Esophagus squamous epithelium (tissue), 5 donors: ENCODE results near the gene KIDINS220. TPM values are rescaled to one million over a fixed set of nuclear protein-coding genes. Genes with fewer than 3 reads are reported as not detected.

Experiments used
- DNase-seq: peaks from one replicate; lab custom pipeline; 2025; lab: John Stamatoyannopoulos, UW
- H3K27ac ChIP-seq, 4 donors: fragments of 200-600 bp; sonication (generic); one replicate each; pipeline ENCODE4 v1.5.1; 2016 to 2019; ENCODE audit warnings: mild to moderate bottlenecking in 1 of 4
- H3K27me3 ChIP-seq, 4 donors: fragments of 200-600 bp; sonication (generic); 1 replicate in 3 of 4; 2 replicates in 1 of 4; pipeline versions ENCODE4 v1.5.1 to v1.6.0; 2017 to 2021; ENCODE audit warnings: antibody characterized with exemption in 1 of 4
- H3K36me3 ChIP-seq, 3 donors: fragments of 200-600 bp; sonication (generic); one replicate each; pipeline ENCODE4 v1.5.1; 2016 to 2019
- H3K4me1 ChIP-seq, 3 donors: fragments of 200-600 bp; sonication (generic); one replicate each; pipeline ENCODE4 v1.5.1; 2017 to 2019
- H3K4me3 ChIP-seq, 4 donors: fragments of 200-600 bp; sonication (generic); 1 replicate in 3 of 4; 2 replicates in 1 of 4; pipeline ENCODE4 v1.5.1; 2016 to 2019; ENCODE audit warnings: mild to moderate bottlenecking in 2 of 4, moderate library complexity in 1 of 4
- H3K9me3 ChIP-seq, 3 donors: fragments of 200-600 bp; sonication (generic); one replicate each; pipeline ENCODE4 v1.5.1; 2016 to 2019
- CTCF ChIP-seq, 6 experiments: fragments of 450-650 bp in 4 of 6; fragments of 200-600 bp in 2 of 6; sonication (generic) in 2 of 6; IDR thresholded peaks; one replicate each; pipeline ENCODE4 v1.5.1; 2016 to 2019; ENCODE audit warnings: antibody characterized with exemption in 6 of 6, mild to moderate bottlenecking in 4 of 6, moderate library complexity in 4 of 6
- POLR2A ChIP-seq, 4 donors: fragments of 450-650 bp; IDR thresholded peaks; one replicate each; pipeline ENCODE4 v1.6.1; 2017; ENCODE audit warnings: antibody characterized with exemption in 4 of 4, mild to moderate bottlenecking in 4 of 4, moderate library complexity in 3 of 4
- WGBS, 2 donors: methylation state at CpG; one replicate each; pipeline ENCODE4 v1.1.5; 2018; 5-methylcytosine and 5-hydroxymethylcytosine counted together
- intact Hi-C: fragments of 100-400 bp; cut with DNase I; formaldehyde crosslinking; loops from one replicate; pipeline ENCODE4 v1.15.0; 2022
- total RNA-seq, 4 donors: library from RNA; depleted of rRNA; stranded (reverse); fragments of >200 nt; gene quantifications; one replicate each; pipeline ENCODE4 v1.1.0, GENCODE V29; 2016
- donor health status: DM: yes; HTN: yes; CAD: no.

The KIDINS220 gene
- total RNA-seq, 4 donors from 2014 or later = 27.4 to 58.7 (median 35.7) TPM

DNA sequence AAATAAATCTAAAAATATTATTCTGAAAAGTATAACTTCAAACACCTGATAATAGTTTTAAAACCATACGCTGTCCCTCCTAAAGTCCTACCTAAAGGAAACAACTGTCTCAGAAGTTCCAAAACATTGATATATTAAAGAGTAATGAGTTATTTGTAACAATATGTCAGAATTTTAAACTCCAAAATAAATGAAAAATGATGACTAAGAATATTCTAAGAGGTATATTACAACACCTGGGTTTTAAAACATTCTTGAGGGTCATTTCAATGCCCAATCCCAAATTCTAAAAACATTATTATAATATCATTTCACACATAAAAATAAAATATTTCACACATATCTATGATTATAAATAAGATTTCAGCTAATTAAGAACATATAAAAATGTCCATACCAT lies 20.2 kb downstream of the KIDINS220 start:
- Histone ChIP-seq H3K36me3 (peaks cover 0 to 81% (median 0%) of the 10 kb centered on the region in 3 donors), H3K4me1 (peaks cover 7 to 14% (median 9%) of the 10 kb centered on the region in 3 donors), H3K9me3 (no peaks in the 10 kb centered on the region), H3K27me3 (no peaks in the 10 kb centered on the region), H3K4me3 (no peak overlapping the region), H3K27ac (no peak overlapping the region)
- DNase-seq = no peak
- WGBS, 2 donors = 96 to 97% methylated on average over 1 of the region's 1 CpG
- intact Hi-C loops = no loop called here
- TF ChIP-seq POLR2A (IDR thresholded peaks at IDR 0.05) = no peak
- TF ChIP-seq CTCF (IDR thresholded peaks at IDR 0.05) = no peak

DNA sequence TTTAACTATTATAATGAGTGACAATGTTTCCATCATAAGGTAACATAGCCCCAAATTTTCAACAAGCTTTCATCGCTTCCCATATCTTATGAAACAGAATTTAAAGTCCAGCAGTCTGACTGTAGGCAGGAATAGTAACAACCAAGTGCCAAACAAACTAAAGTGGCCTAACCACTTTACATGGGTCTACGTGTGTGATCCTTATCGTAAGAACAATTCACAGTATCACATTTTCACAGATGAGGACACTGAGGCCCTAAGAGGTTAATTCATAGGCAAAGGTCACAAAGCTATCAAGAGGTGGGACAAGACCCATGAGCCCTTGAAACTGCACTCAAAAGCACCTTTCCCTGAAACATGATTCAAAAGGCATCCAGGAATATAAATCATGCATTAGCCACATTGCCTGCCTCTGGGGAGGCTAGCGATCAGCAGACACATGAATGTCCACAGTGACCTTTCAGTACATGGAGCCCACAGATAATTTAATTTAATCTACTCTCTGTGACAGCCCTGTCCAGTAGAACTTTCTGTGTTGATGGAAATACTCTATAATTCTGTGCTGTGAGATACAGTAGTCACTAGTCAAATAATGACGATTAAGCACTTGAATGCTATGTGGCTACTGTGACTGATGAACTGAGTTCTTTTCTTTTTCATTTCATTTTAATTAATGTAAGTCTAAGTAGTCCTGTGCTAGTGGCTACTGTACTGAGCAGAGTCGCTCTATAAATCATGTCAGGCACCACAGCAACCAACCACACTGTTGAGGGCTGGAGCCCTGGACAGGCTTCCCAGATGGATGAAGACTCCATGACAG lies 30.3 kb downstream of the KIDINS220 start:
- Histone ChIP-seq H3K4me1 (peaks cover 0 to 21% (median 0%) of the 10 kb centered on the region in 3 donors), H3K9me3 (no peaks in the 10 kb centered on the region), H3K4me3 (no peak overlapping the region), H3K27me3 (no peaks in the 10 kb centered on the region), H3K36me3 (peaks cover 7 to 84% (median 16%) of the 10 kb centered on the region in 3 donors), H3K27ac (no peak overlapping the region)
- TF ChIP-seq CTCF (IDR thresholded peaks at IDR 0.05) (no peak), POLR2A (IDR thresholded peaks at IDR 0.05) (no peak)
- no peak for DNase-seq
- WGBS, 2 donors = 92 to 98% methylated on average over 5 of the region's 6 CpGs
- intact Hi-C loops = no loop called here

- H3K27ac ChIP-seq = peak overlapping the region in 1 of 4 donors; percentile 71
- peaks cover 0 to 21% (median 0%) of the 10 kb centered on the region in 3 donors for H3K4me1 ChIP-seq
- 82 to 87% methylated on average over 6 of the region's 6 CpGs for WGBS, 2 donors
- TF ChIP-seq POLR2A (IDR thresholded peaks at IDR 0.05) (no peak), CTCF (IDR thresholded peaks at IDR 0.05) (no peak)
- H3K4me3 ChIP-seq = no peak overlapping the region
- no peak for DNase-seq
- intact Hi-C loops = no loop called here
- H3K36me3 ChIP-seq = peaks cover 7 to 84% (median 11%) of the 10 kb centered on the region in 3 donors
- no peaks in the 10 kb centered on the region for H3K9me3 ChIP-seq
- H3K27me3 ChIP-seq = no peaks in the 10 kb centered on the region
These were observed 31.9 kb downstream of the KIDINS220 start for GRCh38 chr2:8805278-8806210.

- Histone ChIP-seq H3K4me1 (peaks cover 0 to 21% (median 0%) of the 10 kb centered on the region in 3 donors), H3K27ac (peak overlapping the region; percentile 13 to 72 (median 48)), H3K36me3 (peaks cover 7 to 84% (median 11%) of the 10 kb centered on the region in 3 donors), H3K9me3 (no peaks in the 10 kb centered on the region), H3K4me3 (no peak overlapping the region), H3K27me3 (no peaks in the 10 kb centered on the region)
- no peak for DNase-seq
- TF ChIP-seq CTCF (IDR thresholded peaks at IDR 0.05) = peak in 2 of 6 experiments; percentile 14 to 17
- no peak for TF ChIP-seq POLR2A (IDR thresholded peaks at IDR 0.05)
- intact Hi-C loops = no loop called here
- WGBS, 2 donors = 44 to 66% methylated on average over 3 of the region's 3 CpGs
These were observed 33.6 kb downstream of the KIDINS220 start for GRCh38 chr2:8803658-8804379.
